Endothelial cell of hepatic sinusoid (primary cell): Measurements from ENCODE around the gene FAM177A1.
"Not testable (repeated sequence)": the region's sequence is repeated elsewhere in the genome, so short reads cannot be mapped to it uniquely, and the experiment has no call there.

Experiments used
- in situ Hi-C: cut with HindIII; loops from 2 replicates; pipeline ENCODE4 v1.10.0; 2017; ENCODE audit warnings: low sequenced_read_pairs

Gene FAM177A1

GRCh38 chr14:35046048-35046750, at the start of gene FAM177A1:
TSS of gene FAM177A1 (plus strand) at chr14:35046272. CDS start at chr14:35046464, 192 bp downstream.
- in situ Hi-C loops = no loop called here

- in situ Hi-C loops = no loop called here
These were observed 48.3 kb upstream of the FAM177A1 start for GRCh38 chr14:34997762-34998161.

GRCh38 chr14:34999500-34999899, 46.6 kb upstream of the FAM177A1 start:
- in situ Hi-C loops = no loop called here

GRCh38 chr14:35001621-35002020, 44.5 kb upstream of the FAM177A1 start:
- in situ Hi-C loops = no loop called here

- in situ Hi-C loops = no loop called here
These were observed 41.2 kb upstream of the FAM177A1 start for GRCh38 chr14:35004839-35005238.

GRCh38 chr14:35016568-35016967, 29.5 kb upstream of the FAM177A1 start:
- in situ Hi-C loops = no loop called here

GRCh38 chr14:35020713-35021112, 25.4 kb upstream of the FAM177A1 start:
- in situ Hi-C loops = no loop called here

GRCh38 chr14:35028435-35028834, 17.6 kb upstream of the FAM177A1 start:
- in situ Hi-C loops = no loop called here

- in situ Hi-C loops = no loop called here
These were observed 13.5 kb upstream of the FAM177A1 start for GRCh38 chr14:35032562-35032961.

- in situ Hi-C loops = no loop called here
These were observed 11.6 kb upstream of the FAM177A1 start for GRCh38 chr14:35034440-35034833.

- in situ Hi-C loops = not testable (repeated sequence)
These were observed 11.0 kb upstream of the FAM177A1 start for GRCh38 chr14:35034944-35035554.

- in situ Hi-C loops = not testable (repeated sequence)
These were observed 7.8 kb upstream of the FAM177A1 start for GRCh38 chr14:35038312-35038711.

- in situ Hi-C loops = no loop called here
These were observed 3.4 kb upstream of the FAM177A1 start for GRCh38 chr14:35042632-35043031.

- in situ Hi-C loops = no loop called here
These were observed 3.0 kb upstream of the FAM177A1 start for GRCh38 chr14:35043046-35043445.

GRCh38 chr14:35044939-35045797, 904 bp upstream of the FAM177A1 start:
- in situ Hi-C loops = no loop called here

GRCh38 chr14:35045798-35046047, 349 bp upstream of the FAM177A1 start:
- in situ Hi-C loops = no loop called here

GRCh38 chr14:35046751-35047536, 872 bp downstream of the FAM177A1 start:
- in situ Hi-C loops = no loop called here

GRCh38 chr14:35047976-35048513, 2.0 kb downstream of the FAM177A1 start:
- in situ Hi-C loops = no loop called here

- in situ Hi-C loops = no loop called here
These were observed 4.6 kb downstream of the FAM177A1 start for GRCh38 chr14:35050652-35051051.

GRCh38 chr14:35051796-35052195, 5.7 kb downstream of the FAM177A1 start:
- in situ Hi-C loops = no loop called here

GRCh38 chr14:35052637-35053036, 6.6 kb downstream of the FAM177A1 start:
- in situ Hi-C loops = no loop called here
